Panc1 (cell line): ENCODE measurements around the gene SEC14L2. TPM values are rescaled to one million over a fixed set of nuclear protein-coding genes. Genes with fewer than 3 reads are reported as not detected.
A peak's percentile ranks its signal among the peaks of the same experiment; 100 is the strongest.

Source experiments
- ATAC-seq: fragments of 200-7000 bp; cut with Tn5 transposase; 2 replicates; pipeline ENCODE4 v1.9.1; 2020; ENCODE audit warnings: mild to moderate bottlenecking, moderate library complexity
- BruUV-seq: library from RNA; stranded (reverse); fragments of 400-500 nt; replicated peaks from 2 replicates; lab custom pipeline; 2021; lab: Mats Ljungman, UMichigan
- CTCF ChIA-PET: fragments of 300-600 bp; sonication (Branson Sonifier 250); formaldehyde crosslinking; loops from one replicate; lab custom pipeline; 2022; ENCODE audit warnings: antibody characterized with exemption; lab: Charles Lee
- POLR2A ChIA-PET: fragments of 300-600 bp; sonication (Branson Sonifier 250); formaldehyde crosslinking; loops from one replicate; lab custom pipeline; 2022; ENCODE audit warnings: antibody characterized with exemption; lab: Charles Lee
- DNase-seq: peaks from one replicate; pipeline ENCODE4 v3.0.0-alpha.2; 2010; ENCODE audit warnings: low read depth, low spot score
- H3K27ac ChIP-seq: 2 replicates; pipeline ENCODE4 v1.5.1; 2011; ENCODE audit warnings: mild to moderate bottlenecking, low read length, inconsistent platforms
- H3K27me3 ChIP-seq: fragments of 200-500 bp; sonication (Bioruptor generic); 2 replicates; pipeline ENCODE4 v1.6.0; 2014; ENCODE audit warnings: low read length, inconsistent platforms; ENCODE audit not compliant: control insufficient read depth, insufficient read depth
- H3K36me3 ChIP-seq: fragments of 200-500 bp; sonication (Bioruptor generic); 2 replicates; pipeline ENCODE4 v1.5.1; 2014; ENCODE audit warnings: inconsistent platforms, mild to moderate bottlenecking, low read length, moderate library complexity; ENCODE audit not compliant: control insufficient read depth, insufficient read depth
- H3K4me1 ChIP-seq: 2 replicates; pipeline ENCODE4 v1.5.1; 2011; ENCODE audit warnings: inconsistent platforms, mild to moderate bottlenecking, low read length, moderate library complexity; ENCODE audit not compliant: control insufficient read depth, insufficient read depth
- H3K4me3 ChIP-seq, 2 experiments: 2 replicates each; pipeline ENCODE4 v1.5.1; 2011 to 2012; ENCODE audit warnings: low read depth in 2 of 2, low read length in 2 of 2, mild to moderate bottlenecking in 2 of 2, inconsistent platforms in 1 of 2, moderate library complexity in 1 of 2
- H3K9me3 ChIP-seq: fragments of 200-500 bp; sonication (Bioruptor generic); 2 replicates; pipeline ENCODE4 v1.5.1; 2014; ENCODE audit warnings: low read depth, mild to moderate bottlenecking, inconsistent platforms, low read length, moderate library complexity; ENCODE audit not compliant: control insufficient read depth, insufficient read depth
- CTCF ChIP-seq: fragments of 450-650 bp; IDR thresholded peaks from 2 replicates; pipeline ENCODE4 v1.5.1; 2017; ENCODE audit warnings: mild to moderate bottlenecking
- POLR2AphosphoS5 ChIP-seq: IDR thresholded peaks from 2 replicates; pipeline ENCODE4 v1.6.1; 2012; ENCODE audit warnings: mild to moderate bottlenecking, low read depth, low read length, moderate library complexity
- REST ChIP-seq, 2 experiments: IDR thresholded peaks; 2 replicates each; pipeline ENCODE4 v1.6.1; 2011 to 2012; ENCODE audit warnings: low read depth in 2 of 2, control low read depth in 1 of 2, low read length in 1 of 2, mild to moderate bottlenecking in 1 of 2, moderate library complexity in 1 of 2; ENCODE audit not compliant: insufficient read depth in 1 of 2
- SIN3A ChIP-seq: IDR thresholded peaks from 2 replicates; pipeline ENCODE4 v1.6.1; 2012; ENCODE audit warnings: low read depth, mild to moderate bottlenecking, low read length, moderate library complexity, borderline replicate concordance; ENCODE audit not compliant: insufficient read depth
- TCF7L2 ChIP-seq: IDR thresholded peaks from 2 replicates; pipeline ENCODE4 v1.6.1; 2011; ENCODE audit warnings: mild to moderate bottlenecking, low read depth, low read length, inconsistent platforms
- in situ Hi-C: cut with HindIII; loops from 2 replicates; pipeline ENCODE4 v1.10.0; 2016; ENCODE audit warnings: low sequenced_read_pairs, low pct_unique_long_range_greater_than_20kb
- intact Hi-C: fragments of 100-400 bp; cut with micrococcal nuclease; formaldehyde crosslinking; loops from one replicate; pipeline ENCODE4 v1.10.0; 2022; ENCODE audit not compliant: unreplicated experiment
- total RNA-seq: library from RNA; stranded (reverse); gene quantifications from one replicate; pipeline ENCODE4 v1.2.1, GENCODE V29; 2021; ENCODE audit not compliant: unreplicated experiment

Gene SEC14L2
- total RNA-seq, 1 experiment from 2014 or later: 10.7 TPM

- intact Hi-C loops: no loop called here
- in situ Hi-C loops: no loop called here
- Histone ChIP-seq H3K27me3 (no peaks in the 10 kb centered on the region), H3K4me1 (peaks cover 23% of the 10 kb centered on the region), H3K9me3 (no peaks in the 10 kb centered on the region), H3K27ac (peak within 1 kb of the TSS; percentile 88), H3K36me3 (no peaks in the 10 kb centered on the region; the same call in 1 of the 2 replicates), H3K4me3 (peak within 1 kb of the TSS; percentile 62 to 82)
- TF ChIP-seq REST (IDR thresholded peaks at IDR 0.05; ENCODE audit: insufficient read depth in 1 of 2, low read depth in 2 of 2, low read length in 1 of 2): no peak
- no peak for TF ChIP-seq CTCF
- TF ChIP-seq SIN3A: no peak
- TF ChIP-seq POLR2AphosphoS5: no peak
- no peak for TF ChIP-seq TCF7L2
- ChIA-PET CTCF (interaction anchor here (0.5 kb wide), 1 partner anchor 160 kb away, joined by 3 read pairs; no protein-coding TSS in a partner anchor), POLR2A (no interaction called here)
- ATAC-seq (peak; percentile 28), DNase-seq (no peak)
- no TSS peak for BruUV-seq
Observed at GRCh38 chr22:30425616-30426387, 29.0 kb downstream of the SEC14L2 start, which contains the start of gene MTFP1. MTFP1 (plus strand) TSS chr22:30425768; CDS start chr22:30425880, 112 bp downstream.

GRCh38 chr22:30426388-30427353 is 29.9 kb downstream of the SEC14L2 start:
- no peaks in the 10 kb centered on the region for H3K9me3 ChIP-seq
- intact Hi-C loops: no loop called here
- H3K27me3 ChIP-seq: no peaks in the 10 kb centered on the region
- H3K36me3 ChIP-seq: no peaks in the 10 kb centered on the region; the same call in 1 of the 2 replicates
- ChIA-PET POLR2A (no interaction called here), CTCF (interaction anchor here (0.5 to 0.8 kb wide), 2 partner anchors 17 to 161 kb away, joined by 3 to 4 read pairs; no protein-coding TSS in a partner anchor)
- ATAC-seq: peak; percentile 23
- peak overlapping the region; percentile 62 to 82 for H3K4me3 ChIP-seq
- peaks cover 14% of the 10 kb centered on the region for H3K4me1 ChIP-seq
- H3K27ac ChIP-seq: peak overlapping the region; percentile 88
- TSS peak; percentile 48 for BruUV-seq
- in situ Hi-C loops: no loop called here
- TF ChIP-seq SIN3A (no peak), TCF7L2 (no peak), REST (IDR thresholded peaks at IDR 0.05; ENCODE audit: insufficient read depth in 1 of 2, low read depth in 2 of 2, low read length in 1 of 2) (no peak), POLR2AphosphoS5 (no peak), CTCF (peak; percentile 80)
- DNase-seq: no peak
